Activated CD8-positive, alpha-beta T cell treated with anti-CD3 and anti-CD28 coated beads for 36 hours (primary cell): ENCODE measurements around the gene NPS. TPM values are rescaled to one million over a fixed set of nuclear protein-coding genes. Genes with fewer than 3 reads are reported as not detected.

ENCODE experiments used
- ATAC-seq: fragments of 200-7000 bp; cut with Tn5 transposase; one replicate; pipeline ENCODE4 v1.10.0; 2021; ENCODE audit warnings: mild to moderate bottlenecking, moderate library complexity
- CTCF ChIA-PET: fragments of 350-600 bp; sonication (Branson Sonifier 250); formaldehyde crosslinking; loops from one replicate; lab custom pipeline; 2021; ENCODE audit warnings: antibody characterized with exemption; lab: Charles Lee
- POLR2A ChIA-PET: fragments of 350-600 bp; sonication (Branson Sonifier 250); formaldehyde crosslinking; loops from one replicate; lab custom pipeline; 2021; ENCODE audit warnings: antibody characterized with exemption; lab: Charles Lee
- DNase-seq: peaks from one replicate; pipeline ENCODE4 v3.0.0-alpha.2; 2020
- H3K27ac Mint-ChIP-seq: one replicate; pipeline ENCODE4 v1.8.0; 2021; ENCODE audit warnings: mild to moderate bottlenecking, mixed read lengths
- H3K27me3 Mint-ChIP-seq: one replicate; pipeline ENCODE4 v1.8.0; 2021; ENCODE audit warnings: mixed read lengths
- H3K36me3 Mint-ChIP-seq: one replicate; pipeline ENCODE4 v1.8.0; 2021; ENCODE audit warnings: low read depth, mixed read lengths
- H3K4me1 Mint-ChIP-seq: one replicate; pipeline ENCODE4 v1.8.0; 2021; ENCODE audit warnings: low read depth, mixed read lengths
- H3K4me3 Mint-ChIP-seq: one replicate; pipeline ENCODE4 v1.8.0; 2021; ENCODE audit warnings: mild to moderate bottlenecking, moderate library complexity, mixed read lengths
- H3K9me3 Mint-ChIP-seq: one replicate; pipeline ENCODE4 v1.8.0; 2021; ENCODE audit warnings: mixed read lengths
- intact Hi-C: fragments of 100-400 bp; cut with micrococcal nuclease; formaldehyde crosslinking; loops from one replicate; pipeline ENCODE4 v1.10.0; 2022
- total RNA-seq, 2 experiments: library from RNA; stranded (reverse); gene quantifications; one replicate each; pipeline ENCODE4 v1.2.3, GENCODE V29; 2021
- TF ChIP-seq, protein P1 (sequence below): fragments of 200-600 bp; IDR thresholded peaks from one replicate; pipeline ENCODE4 v1.8.0; 2022; ENCODE audit warnings: antibody characterized with exemption, mild to moderate bottlenecking

Gene NPS
- total RNA-seq, 2 experiments from 2014 or later = not detected

DNA sequence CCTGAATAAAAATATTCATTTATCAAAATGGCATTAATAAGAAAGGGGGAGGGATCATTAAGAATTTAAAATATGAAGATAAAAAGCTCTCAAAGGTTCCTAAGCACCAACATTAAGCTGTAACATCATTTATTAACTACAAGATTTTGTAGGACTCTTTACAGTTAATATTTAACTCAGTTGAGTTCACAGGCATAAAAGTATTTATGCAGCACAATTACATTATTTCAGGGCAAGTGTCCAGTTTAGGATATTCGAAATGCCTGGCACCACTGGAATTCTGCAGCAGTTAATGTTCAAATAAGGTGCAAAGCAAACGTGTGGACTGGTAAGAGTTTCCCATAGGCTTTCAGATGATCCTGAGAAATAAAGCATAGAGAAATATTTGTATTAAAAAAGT, 30.5 kb downstream of the NPS start:
- ATAC-seq (no peak), DNase-seq (no peak)
- TF ChIP-seq, protein P1, sequence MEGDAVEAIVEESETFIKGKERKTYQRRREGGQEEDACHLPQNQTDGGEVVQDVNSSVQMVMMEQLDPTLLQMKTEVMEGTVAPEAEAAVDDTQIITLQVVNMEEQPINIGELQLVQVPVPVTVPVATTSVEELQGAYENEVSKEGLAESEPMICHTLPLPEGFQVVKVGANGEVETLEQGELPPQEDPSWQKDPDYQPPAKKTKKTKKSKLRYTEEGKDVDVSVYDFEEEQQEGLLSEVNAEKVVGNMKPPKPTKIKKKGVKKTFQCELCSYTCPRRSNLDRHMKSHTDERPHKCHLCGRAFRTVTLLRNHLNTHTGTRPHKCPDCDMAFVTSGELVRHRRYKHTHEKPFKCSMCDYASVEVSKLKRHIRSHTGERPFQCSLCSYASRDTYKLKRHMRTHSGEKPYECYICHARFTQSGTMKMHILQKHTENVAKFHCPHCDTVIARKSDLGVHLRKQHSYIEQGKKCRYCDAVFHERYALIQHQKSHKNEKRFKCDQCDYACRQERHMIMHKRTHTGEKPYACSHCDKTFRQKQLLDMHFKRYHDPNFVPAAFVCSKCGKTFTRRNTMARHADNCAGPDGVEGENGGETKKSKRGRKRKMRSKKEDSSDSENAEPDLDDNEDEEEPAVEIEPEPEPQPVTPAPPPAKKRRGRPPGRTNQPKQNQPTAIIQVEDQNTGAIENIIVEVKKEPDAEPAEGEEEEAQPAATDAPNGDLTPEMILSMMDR = no peak
- intact Hi-C loops = no loop called here
- no peaks in the 10 kb centered on the region for H3K4me1 Mint-ChIP-seq
- no peaks in the 10 kb centered on the region for H3K27me3 Mint-ChIP-seq
- no peaks in the 10 kb centered on the region for H3K9me3 Mint-ChIP-seq
- H3K4me3 Mint-ChIP-seq = no peak overlapping the region
- ChIA-PET CTCF (no interaction called here), POLR2A (no interaction called here)
- no peaks in the 10 kb centered on the region for H3K36me3 Mint-ChIP-seq
- H3K27ac Mint-ChIP-seq = no peak overlapping the region

DNA sequence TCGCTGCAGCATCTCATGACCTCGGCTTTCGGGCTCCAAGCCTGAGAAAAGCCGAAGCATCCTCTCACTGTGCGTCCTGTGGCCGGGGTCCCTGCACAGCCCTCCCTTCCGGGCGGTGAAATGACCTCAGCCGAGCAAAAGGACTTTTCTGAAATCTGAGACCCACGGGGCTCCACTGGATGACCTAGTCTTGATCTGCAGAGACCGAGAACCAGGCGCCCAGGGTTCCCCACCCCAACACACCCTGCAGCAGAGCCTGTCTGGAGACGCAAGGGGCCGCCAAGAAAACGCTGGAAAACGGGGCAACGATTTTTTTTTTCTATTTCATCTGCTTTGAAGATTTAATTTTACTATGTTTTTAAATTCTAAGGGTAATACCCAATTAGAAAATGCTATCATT, 31.7 kb downstream of the NPS start:
- intact Hi-C loops = no loop called here
- Mint-ChIP-seq H3K36me3 (no peaks in the 10 kb centered on the region), H3K4me1 (no peaks in the 10 kb centered on the region), H3K9me3 (no peaks in the 10 kb centered on the region), H3K27ac (no peak overlapping the region), H3K27me3 (no peaks in the 10 kb centered on the region), H3K4me3 (no peak overlapping the region)
- DNase-seq (no peak), ATAC-seq (no peak)
- ChIA-PET CTCF (no interaction called here), POLR2A (no interaction called here)
- TF ChIP-seq, protein P1 = no peak

DNA sequence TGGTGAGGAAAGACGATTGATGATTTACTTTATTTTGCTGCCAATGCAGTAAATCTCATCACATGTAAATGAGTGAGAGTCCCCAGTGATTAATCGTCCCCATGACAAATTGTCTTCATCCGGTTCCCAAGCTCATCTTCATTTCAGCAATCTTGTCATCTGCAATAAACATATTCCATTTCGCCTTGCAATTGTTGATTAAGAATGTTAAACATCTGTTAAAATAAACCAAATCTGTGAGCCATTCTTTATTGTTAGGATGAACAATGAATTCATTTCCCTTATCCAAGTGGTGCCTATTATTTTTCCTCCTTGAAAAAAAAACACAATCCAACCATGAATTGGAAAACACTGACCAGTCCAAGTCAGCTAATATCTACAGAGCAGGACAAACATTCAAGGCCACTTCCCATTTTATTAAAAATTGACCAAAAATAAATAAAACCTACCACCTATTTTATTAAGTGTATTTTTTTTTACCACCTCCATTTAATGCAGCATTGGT, 36.5 kb downstream of the NPS start:
- peaks cover 3% of the 10 kb centered on the region for H3K27me3 Mint-ChIP-seq
- H3K9me3 Mint-ChIP-seq = no peaks in the 10 kb centered on the region
- no peak for ATAC-seq
- ChIA-PET CTCF (no interaction called here), POLR2A (no interaction called here)
- no peak for DNase-seq
- H3K27ac Mint-ChIP-seq = no peak overlapping the region
- H3K4me3 Mint-ChIP-seq = no peak overlapping the region
- intact Hi-C loops = no loop called here
- H3K36me3 Mint-ChIP-seq = no peaks in the 10 kb centered on the region
- TF ChIP-seq, protein P1 = no peak
- H3K4me1 Mint-ChIP-seq = no peaks in the 10 kb centered on the region

DNA sequence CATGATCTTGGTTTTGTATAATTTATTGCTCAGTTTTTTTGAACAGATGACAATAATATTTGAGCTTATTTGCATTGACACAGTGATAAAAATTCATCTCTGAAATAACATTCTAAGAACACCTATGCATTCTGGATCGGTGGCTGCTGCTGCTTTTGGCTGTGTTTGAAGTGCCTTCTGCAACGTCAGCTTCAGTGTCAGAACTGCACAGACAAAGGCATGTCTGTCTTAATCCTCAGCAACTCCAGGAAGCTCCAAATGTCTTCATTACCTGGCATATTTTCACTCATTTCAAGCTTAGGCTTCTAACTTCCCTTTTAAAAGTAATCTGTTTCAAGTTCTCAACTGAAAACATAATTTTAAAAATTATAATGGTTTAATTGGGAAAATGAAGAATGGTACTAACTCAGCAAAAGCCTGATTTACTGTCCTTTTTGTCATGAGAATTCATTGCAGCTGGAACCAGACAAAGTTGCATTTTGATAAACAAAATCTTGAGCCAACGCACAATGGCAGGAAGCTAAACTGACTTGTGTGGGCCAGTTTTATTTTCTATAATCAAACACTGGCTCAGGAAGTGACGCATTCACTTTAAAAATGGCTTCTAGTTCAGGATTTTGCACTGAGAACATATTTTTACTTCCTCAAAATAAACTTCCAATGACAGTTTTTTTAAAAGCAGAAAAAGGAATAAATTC, 38.7 kb downstream of the NPS start:
- ATAC-seq (no peak), DNase-seq (no peak)
- Mint-ChIP-seq H3K36me3 (no peaks in the 10 kb centered on the region), H3K9me3 (no peaks in the 10 kb centered on the region), H3K4me3 (no peak overlapping the region), H3K4me1 (no peaks in the 10 kb centered on the region), H3K27me3 (peaks cover 6% of the 10 kb centered on the region), H3K27ac (no peak overlapping the region)
- ChIA-PET POLR2A (no interaction called here), CTCF (no interaction called here)
- intact Hi-C loops = no loop called here
- TF ChIP-seq, protein P1 = no peak

DNA sequence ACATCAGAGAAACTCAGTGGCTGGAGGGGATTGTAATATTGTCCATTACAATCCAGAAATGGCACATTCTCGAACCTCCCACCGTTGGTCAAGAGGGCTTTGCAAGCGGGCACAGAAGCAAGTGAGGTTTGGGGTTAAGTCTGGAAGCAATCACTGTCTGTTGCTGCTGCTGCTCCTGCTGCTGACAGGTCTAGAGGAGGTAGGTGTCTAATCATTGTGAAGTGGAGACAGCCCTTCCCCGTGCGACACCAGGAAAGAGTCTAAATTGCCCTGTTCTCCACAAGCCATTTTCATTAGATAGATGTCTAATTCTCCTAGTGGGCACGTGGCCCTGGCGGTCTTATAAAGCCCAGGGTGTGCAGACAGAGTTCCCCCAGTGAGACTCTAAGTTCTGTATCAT, 43.5 kb downstream of the NPS start:
- no peak overlapping the region for H3K4me3 Mint-ChIP-seq
- peaks cover 3% of the 10 kb centered on the region for H3K27me3 Mint-ChIP-seq

More for the DNA sequence above, 43.5 kb downstream of the NPS start:
- ChIA-PET CTCF (no interaction called here), POLR2A (no interaction called here)
- H3K27ac Mint-ChIP-seq = no peak overlapping the region
- ATAC-seq = no peak
- TF ChIP-seq, protein P1 = no peak
- H3K36me3 Mint-ChIP-seq = no peaks in the 10 kb centered on the region
- no peak for DNase-seq
- H3K4me1 Mint-ChIP-seq = no peaks in the 10 kb centered on the region
- intact Hi-C loops = no loop called here
- no peaks in the 10 kb centered on the region for H3K9me3 Mint-ChIP-seq
